NB4 (cell line): ENCODE measurements around the gene PRF1.

Experiments
- DNase-seq: peaks from one replicate; pipeline ENCODE4 v3.0.0; 2010; ENCODE audit warnings: low read depth
- H3K4me3 ChIP-seq: one replicate; pipeline ENCODE4 v1.5.1; 2011; ENCODE audit warnings: mild to moderate bottlenecking, low read depth, low read length, moderate library complexity
- CTCF ChIP-seq: IDR thresholded peaks from one replicate; pipeline ENCODE4 v1.5.1; 2012; ENCODE audit warnings: low read depth, low read length
- MAX ChIP-seq: IDR thresholded peaks from 2 replicates; pipeline ENCODE4 v1.6.1; 2011; ENCODE audit warnings: low read depth, low read length
- MYC ChIP-seq: IDR thresholded peaks from 2 replicates; pipeline ENCODE4 v1.6.1; 2011; ENCODE audit warnings: low read depth, low read length
- POLR2A ChIP-seq: IDR thresholded peaks from 2 replicates; pipeline ENCODE4 v1.6.1; 2011; ENCODE audit warnings: mild to moderate bottlenecking; ENCODE audit not compliant: insufficient read length; ENCODE audit errors: extremely low read depth

PRF1 gene

GRCh38 chr10:70596860-70597809 is 5.4 kb downstream of the PRF1 start:
- peak; percentile 47 for DNase-seq
- no peak overlapping the region for H3K4me3 ChIP-seq
- TF ChIP-seq MYC (no peak), POLR2A (no peak), CTCF (no peak), MAX (0 out of 2 replicates have a peak, but pooled peaks have one; percentile 10)

- TF ChIP-seq MAX (peak; percentile 25; the same call in 1 of the 2 replicates), MYC (no peak), POLR2A (no peak), CTCF (no peak)
- H3K4me3 ChIP-seq = no peak overlapping the region
These were observed 6.3 kb downstream of the PRF1 start for GRCh38 chr10:70596110-70596798.

GRCh38 chr10:70595566-70596016 is 7.0 kb downstream of the PRF1 start:
- TF ChIP-seq MYC = no peak
- TF ChIP-seq POLR2A = no peak
- no peak for TF ChIP-seq MAX
- H3K4me3 ChIP-seq = no peak overlapping the region
- peak; percentile 32 for DNase-seq

More at GRCh38 chr10:70596110-70596798, 6.3 kb downstream of the PRF1 start:
- DNase-seq = peak; percentile 65

GRCh38 chr10:70594161-70594560 is 8.4 kb downstream of the PRF1 start:
- peak; percentile 31; the same call in 1 of the 2 replicates for TF ChIP-seq MAX
- TF ChIP-seq CTCF = no peak
- DNase-seq = no peak
- no peak overlapping the region for H3K4me3 ChIP-seq

- DNase-seq = no peak
- TF ChIP-seq POLR2A = no peak
- TF ChIP-seq MYC = no peak
- TF ChIP-seq MAX = no peak
- no peak for TF ChIP-seq CTCF
- H3K4me3 ChIP-seq = no peak overlapping the region
These were observed 9.0 kb downstream of the PRF1 start for GRCh38 chr10:70593513-70593890.
